Progenitor cell of endocrine pancreas (in vitro differentiated cells): ENCODE results near the gene RPL35. TPM values are rescaled to one million over a fixed set of nuclear protein-coding genes. Genes with fewer than 3 reads are reported as not detected.

Source experiments
- DNase-seq: peaks from one replicate; pipeline ENCODE4 v3.0.0; 2021; ENCODE audit warnings: low spot score; ENCODE audit not compliant: unreplicated experiment
- H3K27ac Mint-ChIP-seq: 2 replicates; pipeline ENCODE4 v1.8.0; 2021; ENCODE audit warnings: mild to moderate bottlenecking, moderate library complexity, mixed read lengths
- H3K27me3 Mint-ChIP-seq: 2 replicates; pipeline ENCODE4 v1.8.0; 2021; ENCODE audit warnings: mixed read lengths
- H3K36me3 Mint-ChIP-seq: 2 replicates; pipeline ENCODE4 v1.8.0; 2022; ENCODE audit warnings: mixed read lengths; ENCODE audit not compliant: insufficient read depth
- H3K4me1 Mint-ChIP-seq: 2 replicates; pipeline ENCODE4 v1.8.0; 2021; ENCODE audit warnings: low read depth, mixed read lengths
- H3K4me3 Mint-ChIP-seq: 2 replicates; pipeline ENCODE4 v1.8.0; 2021; ENCODE audit warnings: low read depth, mild to moderate bottlenecking, moderate library complexity, mixed read lengths
- H3K9me3 Mint-ChIP-seq: 2 replicates; pipeline ENCODE4 v1.8.0; 2021; ENCODE audit warnings: low read depth, mixed read lengths
- total RNA-seq: library from RNA; stranded (reverse); gene quantifications from 2 replicates; pipeline ENCODE4 v1.2.1, GENCODE V29; 2021
- TF ChIP-seq, protein P1 (sequence below): fragments of 200-600 bp; sonication (generic); IDR thresholded peaks from one replicate; pipeline ENCODE4 v1.5.0; 2021; ENCODE audit warnings: antibody characterized with exemption, mild to moderate bottlenecking; ENCODE audit not compliant: unreplicated experiment

Gene RPL35
- total RNA-seq, 1 donor from 2014 or later: 1,027 TPM

DNA sequence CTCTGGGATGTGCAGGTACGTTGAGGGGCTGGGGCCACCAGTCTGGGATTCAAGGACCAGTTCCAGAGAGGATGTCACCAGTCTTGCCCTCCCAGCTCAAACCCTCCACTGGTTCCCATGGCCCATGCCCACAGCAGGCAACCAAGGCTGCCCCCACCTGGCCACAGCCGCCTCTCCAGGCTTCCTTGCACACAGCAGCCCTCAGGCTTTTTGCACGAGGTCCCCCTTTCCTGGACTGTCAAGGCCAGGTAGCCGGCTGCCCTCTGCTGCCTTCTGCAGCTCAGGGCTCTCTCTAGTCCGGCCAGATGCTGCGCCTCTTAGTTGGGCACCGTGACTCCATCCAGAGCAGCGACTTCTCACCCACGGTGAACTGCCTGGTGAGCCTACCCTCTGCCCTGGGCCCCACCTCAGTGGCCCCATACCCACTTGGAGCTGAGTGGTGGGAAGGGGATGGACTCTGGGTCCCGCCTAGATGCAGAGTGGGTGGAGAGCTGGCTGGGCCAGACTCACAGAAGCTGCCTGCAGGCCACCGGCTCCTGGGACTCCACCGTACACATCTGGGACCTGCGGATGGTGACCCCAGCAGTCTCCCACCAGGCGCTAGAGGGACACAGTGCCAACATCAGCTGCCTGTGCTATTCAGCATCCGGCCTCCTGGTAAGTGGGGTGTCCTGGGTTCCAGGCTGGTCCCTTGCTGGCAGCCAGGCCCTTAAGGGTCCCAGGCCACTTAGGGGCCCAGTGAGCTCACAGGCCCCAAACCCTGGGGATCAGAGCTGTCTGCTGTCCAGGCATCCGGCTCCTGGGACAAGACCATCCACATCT is 5.6 kb downstream of the RPL35 start:
- no peak overlapping the region for H3K27ac Mint-ChIP-seq
- DNase-seq: no peak

DNA sequence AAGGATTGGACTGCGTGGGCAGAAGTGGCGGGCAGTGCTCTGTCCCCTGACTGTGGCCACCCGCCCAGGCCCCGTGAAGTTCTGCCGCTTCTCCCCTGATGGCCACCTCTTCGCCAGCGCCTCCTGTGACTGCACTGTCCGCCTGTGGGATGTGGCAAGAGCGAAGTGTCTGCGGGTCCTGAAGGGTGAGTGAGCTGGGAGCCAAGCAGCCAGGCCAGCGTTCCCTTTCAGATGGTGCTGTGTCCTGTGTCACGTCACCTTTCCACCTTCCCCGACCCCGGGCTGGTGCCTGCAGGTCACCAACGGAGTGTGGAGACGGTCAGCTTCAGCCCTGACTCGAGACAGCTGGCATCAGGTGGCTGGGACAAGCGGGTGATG is 6.2 kb downstream of the RPL35 start:
- Mint-ChIP-seq H3K9me3 (no peaks in the 10 kb centered on the region), H3K4me1 (peaks cover 8% of the 10 kb centered on the region), H3K27me3 (peaks cover 10% of the 10 kb centered on the region), H3K27ac (no peak overlapping the region), H3K4me3 (no peak overlapping the region), H3K36me3 (peaks cover 8% of the 10 kb centered on the region)
- TF ChIP-seq, protein P1, sequence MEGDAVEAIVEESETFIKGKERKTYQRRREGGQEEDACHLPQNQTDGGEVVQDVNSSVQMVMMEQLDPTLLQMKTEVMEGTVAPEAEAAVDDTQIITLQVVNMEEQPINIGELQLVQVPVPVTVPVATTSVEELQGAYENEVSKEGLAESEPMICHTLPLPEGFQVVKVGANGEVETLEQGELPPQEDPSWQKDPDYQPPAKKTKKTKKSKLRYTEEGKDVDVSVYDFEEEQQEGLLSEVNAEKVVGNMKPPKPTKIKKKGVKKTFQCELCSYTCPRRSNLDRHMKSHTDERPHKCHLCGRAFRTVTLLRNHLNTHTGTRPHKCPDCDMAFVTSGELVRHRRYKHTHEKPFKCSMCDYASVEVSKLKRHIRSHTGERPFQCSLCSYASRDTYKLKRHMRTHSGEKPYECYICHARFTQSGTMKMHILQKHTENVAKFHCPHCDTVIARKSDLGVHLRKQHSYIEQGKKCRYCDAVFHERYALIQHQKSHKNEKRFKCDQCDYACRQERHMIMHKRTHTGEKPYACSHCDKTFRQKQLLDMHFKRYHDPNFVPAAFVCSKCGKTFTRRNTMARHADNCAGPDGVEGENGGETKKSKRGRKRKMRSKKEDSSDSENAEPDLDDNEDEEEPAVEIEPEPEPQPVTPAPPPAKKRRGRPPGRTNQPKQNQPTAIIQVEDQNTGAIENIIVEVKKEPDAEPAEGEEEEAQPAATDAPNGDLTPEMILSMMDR: no peak
- no peak for DNase-seq

More for the DNA sequence above, 5.6 kb downstream of the RPL35 start:
- peaks cover 7% of the 10 kb centered on the region for H3K27me3 Mint-ChIP-seq
- H3K36me3 Mint-ChIP-seq: peaks cover 9% of the 10 kb centered on the region
- TF ChIP-seq, protein P1: peak; percentile 46
- no peak overlapping the region for H3K4me3 Mint-ChIP-seq
- peaks cover 11% of the 10 kb centered on the region for H3K4me1 Mint-ChIP-seq
- H3K9me3 Mint-ChIP-seq: no peaks in the 10 kb centered on the region

DNA sequence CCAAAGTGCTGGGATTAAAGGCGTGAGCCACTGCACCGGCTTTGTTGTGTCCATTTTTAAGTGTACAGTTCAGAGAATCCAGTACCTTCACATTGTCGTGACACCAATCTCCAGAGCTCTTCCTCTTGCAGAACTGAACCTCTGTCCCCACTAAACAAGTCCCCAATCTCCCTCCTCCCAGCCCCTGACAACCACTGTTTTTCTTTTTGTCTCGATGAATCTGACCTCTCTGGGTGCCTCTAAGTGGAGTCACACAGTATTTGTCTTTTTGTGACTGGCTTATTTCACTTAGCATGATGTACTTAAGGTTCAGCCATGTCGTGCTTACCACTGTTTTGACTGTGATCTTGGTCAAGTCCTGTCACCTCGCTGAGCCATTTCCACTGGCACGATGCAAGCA is 6.9 kb downstream of the RPL35 start:
- TF ChIP-seq, protein P1: no peak
- H3K36me3 Mint-ChIP-seq: peaks cover 4% of the 10 kb centered on the region
- peaks cover 3% of the 10 kb centered on the region for H3K4me1 Mint-ChIP-seq
- no peaks in the 10 kb centered on the region for H3K9me3 Mint-ChIP-seq
- DNase-seq: no peak
- peaks cover 10% of the 10 kb centered on the region for H3K27me3 Mint-ChIP-seq
- H3K27ac Mint-ChIP-seq: no peak overlapping the region
- no peak overlapping the region for H3K4me3 Mint-ChIP-seq

DNA sequence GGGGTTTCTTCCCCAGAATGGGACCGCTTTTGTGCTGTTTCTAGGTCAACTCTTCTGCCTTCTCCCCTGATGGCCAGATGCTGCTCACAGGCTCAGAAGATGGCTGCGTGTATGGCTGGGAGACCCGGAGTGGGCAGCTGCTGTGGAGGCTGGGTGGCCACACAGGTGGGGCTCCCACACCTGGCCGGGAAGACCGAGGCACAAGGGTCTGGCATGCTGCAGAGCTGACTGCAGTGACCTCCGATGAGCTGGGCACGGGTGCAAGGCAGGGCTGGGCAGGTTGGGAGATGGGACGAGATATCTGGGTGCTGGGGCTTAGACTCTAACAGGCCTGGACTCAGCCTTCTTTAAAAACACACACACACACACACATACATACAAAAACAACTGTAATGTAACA is 7.6 kb downstream of the RPL35 start:
- no peak overlapping the region for H3K4me3 Mint-ChIP-seq

DNA sequence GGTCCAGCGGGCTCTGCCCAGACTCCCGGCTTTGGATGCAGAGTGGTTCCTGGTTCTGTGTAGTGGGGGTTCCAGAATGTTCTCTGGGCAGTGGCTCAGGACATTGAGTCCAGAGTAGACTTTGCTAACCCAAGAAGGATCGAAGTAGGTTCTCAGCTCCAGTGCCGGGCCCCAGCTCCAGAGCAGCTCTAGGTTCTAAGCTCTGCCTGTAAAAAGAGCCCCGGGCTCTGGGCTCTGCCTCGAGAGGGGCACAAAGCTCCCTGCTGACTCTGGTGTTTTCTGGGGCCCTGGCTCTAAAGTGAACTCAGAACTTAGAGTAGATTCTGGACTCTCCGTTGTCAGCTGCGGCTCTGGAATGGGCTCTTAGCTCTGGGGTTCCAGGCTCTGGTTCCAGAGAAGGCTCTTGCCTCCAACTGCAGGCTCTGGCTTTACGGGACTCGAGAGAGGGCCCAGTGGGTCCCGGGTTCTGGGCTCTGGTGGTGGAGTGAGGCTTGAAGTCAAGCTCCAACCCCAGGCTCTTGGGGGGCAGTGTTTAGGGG is 8.1 kb downstream of the RPL35 start:
- Mint-ChIP-seq H3K36me3 (no peaks in the 10 kb centered on the region), H3K27me3 (peaks cover 10% of the 10 kb centered on the region), H3K9me3 (no peaks in the 10 kb centered on the region), H3K4me1 (peaks cover 3% of the 10 kb centered on the region), H3K4me3 (peak overlapping the region; percentile 37), H3K27ac (no peak overlapping the region)
- no peak for DNase-seq
- TF ChIP-seq, protein P1: no peak

More for the DNA sequence above, 7.6 kb downstream of the RPL35 start:
- H3K27me3 Mint-ChIP-seq: peaks cover 10% of the 10 kb centered on the region
- H3K27ac Mint-ChIP-seq: no peak overlapping the region
- H3K4me1 Mint-ChIP-seq: peaks cover 3% of the 10 kb centered on the region
- no peaks in the 10 kb centered on the region for H3K36me3 Mint-ChIP-seq
- DNase-seq: no peak
- TF ChIP-seq, protein P1: no peak
- no peaks in the 10 kb centered on the region for H3K9me3 Mint-ChIP-seq
